HFFc6 (cell line): ENCODE data around the gene GDF7. TPM values are rescaled to one million over a fixed set of nuclear protein-coding genes. Genes with fewer than 3 reads are reported as not detected.

Experiments
- DNase-seq: peaks from one replicate; pipeline ENCODE4 v3.0.0-alpha.2; 2018
- H3K27ac Mint-ChIP-seq: 2 replicates; pipeline ENCODE4 v1.8.0; 2020; ENCODE audit warnings: mild to moderate bottlenecking, mixed read lengths
- H3K27me3 Mint-ChIP-seq: 2 replicates; pipeline ENCODE4 v1.8.0; 2021; ENCODE audit warnings: mild to moderate bottlenecking, moderate library complexity, mixed read lengths; ENCODE audit not compliant: insufficient read depth
- H3K36me3 Mint-ChIP-seq: 2 replicates; pipeline ENCODE4 v1.8.0; 2021; ENCODE audit warnings: low read depth, mixed read lengths
- H3K4me1 Mint-ChIP-seq: 2 replicates; pipeline ENCODE4 v1.8.0; 2020; ENCODE audit warnings: low read depth, mixed read lengths
- H3K4me3 Mint-ChIP-seq: 2 replicates; pipeline ENCODE4 v1.8.0; 2020; ENCODE audit warnings: mild to moderate bottlenecking, moderate library complexity, mixed read lengths
- H3K9me3 Mint-ChIP-seq: 2 replicates; pipeline ENCODE4 v1.8.0; 2020; ENCODE audit warnings: mild to moderate bottlenecking, mixed read lengths
- CTCF ChIP-seq: fragments of 200-600 bp; sonication (generic); IDR thresholded peaks from 2 replicates; pipeline ENCODE4 v1.5.0; 2021; ENCODE audit warnings: antibody characterized with exemption, mild to moderate bottlenecking
- total RNA-seq, 6 experiments: library from RNA; stranded (reverse); fragmentation: NEBNext Ultra II Directional; extraction: Animal tissue kit (Norgen Biotek cat#: 25700); gene quantifications; 2 replicates in 1 of 6; 3 replicates in 5 of 6; pipeline ENCODE4 v1.2.3, GENCODE V29; 2021

GDF7 gene
- total RNA-seq, 6 experiments from 2014 or later = 0.05 TPM; not detected in 5

GRCh38 chr2:20664071-20664390 lies 2.9 kb upstream of the GDF7 start:
- Mint-ChIP-seq H3K36me3 (no peaks in the 10 kb centered on the region), H3K27ac (no peak overlapping the region), H3K9me3 (no peaks in the 10 kb centered on the region), H3K4me1 (peaks cover 11% of the 10 kb centered on the region), H3K27me3 (peaks cover 39% of the 10 kb centered on the region), H3K4me3 (no peak overlapping the region)
- TF ChIP-seq CTCF = no peak
- DNase-seq = no peak

- Mint-ChIP-seq H3K27me3 (peaks cover 36% of the 10 kb centered on the region), H3K27ac (no peak overlapping the region)
Observed at GRCh38 chr2:20664431-20665242, 2.3 kb upstream of the GDF7 start.

GRCh38 chr2:20665243-20666004 lies 1.5 kb upstream of the GDF7 start:
- H3K4me3 Mint-ChIP-seq = no peak overlapping the region
- H3K4me1 Mint-ChIP-seq = peaks cover 10% of the 10 kb centered on the region

More at GRCh38 chr2:20664431-20665242, 2.3 kb upstream of the GDF7 start:
- Mint-ChIP-seq H3K4me3 (no peak overlapping the region), H3K4me1 (peaks cover 11% of the 10 kb centered on the region), H3K9me3 (no peaks in the 10 kb centered on the region), H3K36me3 (no peaks in the 10 kb centered on the region)
- no peak for DNase-seq
- TF ChIP-seq CTCF = no peak

GRCh38 chr2:20666005-20666303 lies 990 bp upstream of the GDF7 start:
- Mint-ChIP-seq H3K4me1 (peaks cover 5% of the 10 kb centered on the region), H3K27ac (no peak overlapping the region), H3K9me3 (no peaks in the 10 kb centered on the region), H3K36me3 (no peaks in the 10 kb centered on the region), H3K27me3 (peaks cover 37% of the 10 kb centered on the region), H3K4me3 (peak overlapping the region; percentile 56; the same call in 1 of the 2 replicates)
- TF ChIP-seq CTCF = no peak
- no peak for DNase-seq

More at GRCh38 chr2:20665243-20666004, 1.5 kb upstream of the GDF7 start:
- Mint-ChIP-seq H3K27ac (no peak overlapping the region), H3K36me3 (no peaks in the 10 kb centered on the region), H3K9me3 (no peaks in the 10 kb centered on the region), H3K27me3 (peaks cover 40% of the 10 kb centered on the region)
- TF ChIP-seq CTCF = no peak
- no peak for DNase-seq

- H3K36me3 Mint-ChIP-seq = no peaks in the 10 kb centered on the region
- TF ChIP-seq CTCF = no peak; the same call in none of the 2 replicates
- H3K4me1 Mint-ChIP-seq = no peaks in the 10 kb centered on the region
- H3K27ac Mint-ChIP-seq = no peak overlapping the region
- no peaks in the 10 kb centered on the region for H3K9me3 Mint-ChIP-seq
- peaks cover 34% of the 10 kb centered on the region for H3K27me3 Mint-ChIP-seq
- H3K4me3 Mint-ChIP-seq = no peak overlapping the region
- DNase-seq = no peak
Observed at GRCh38 chr2:20667151-20667530, 197 bp downstream of the GDF7 start.
